NCI-H526 treated with DMSO at 0.1 percent for 48 hours (cell line): ENCODE results near the gene WNT2B.
"Not testable (repeated sequence)": the region's sequence is repeated elsewhere in the genome, so short reads cannot be mapped to it uniquely, and the experiment has no call there.

Experiments
- DNase-seq: peaks from one replicate; lab custom pipeline; 2025; lab: John Stamatoyannopoulos, UW

Gene WNT2B

GRCh38 chr1:112508278-112509004 lies at the start of gene WNT2B:
Gene WNT2B, plus strand, starts transcription at chr1:112508965. Its CDS starts 298 bp downstream, at chr1:112509263.
- peak; percentile 30 for DNase-seq

GRCh38 chr1:112460615-112461014 lies 48.1 kb upstream of the WNT2B start:
- DNase-seq = no peak

DNA sequence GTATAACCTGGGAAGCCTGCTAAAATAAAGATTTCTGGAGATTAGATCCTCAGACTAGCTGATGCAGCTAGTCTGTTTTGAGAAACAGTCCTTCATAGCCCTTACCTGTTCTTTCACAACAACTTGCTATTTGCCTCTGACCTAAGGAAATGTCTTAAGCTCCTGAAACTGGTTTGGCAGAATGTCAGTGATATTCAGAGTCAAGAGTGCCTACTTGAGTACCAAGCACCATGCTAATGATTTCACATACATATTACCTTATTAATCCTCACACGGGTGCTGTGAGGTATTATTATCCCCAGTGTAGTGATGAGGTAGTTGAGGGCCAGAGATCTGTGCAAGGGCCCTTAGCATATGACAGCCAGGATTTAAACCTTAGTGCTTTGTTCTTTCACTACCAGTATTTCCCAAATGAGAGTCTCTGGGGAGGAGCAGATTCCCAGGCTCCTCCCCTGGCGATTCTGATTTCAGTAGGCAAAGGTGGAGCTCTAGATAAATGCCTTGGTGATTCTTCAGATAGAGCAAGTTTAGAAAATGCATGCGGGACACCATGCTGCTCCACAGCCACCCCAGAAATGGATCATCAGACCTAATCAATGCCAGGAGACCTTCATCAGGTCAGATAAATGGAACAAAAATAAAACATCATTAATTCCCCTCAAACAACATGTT lies 47.4 kb upstream of the WNT2B start:
- no peak for DNase-seq

GRCh38 chr1:112462953-112463279 lies 45.8 kb upstream of the WNT2B start:
- no peak for DNase-seq

DNA sequence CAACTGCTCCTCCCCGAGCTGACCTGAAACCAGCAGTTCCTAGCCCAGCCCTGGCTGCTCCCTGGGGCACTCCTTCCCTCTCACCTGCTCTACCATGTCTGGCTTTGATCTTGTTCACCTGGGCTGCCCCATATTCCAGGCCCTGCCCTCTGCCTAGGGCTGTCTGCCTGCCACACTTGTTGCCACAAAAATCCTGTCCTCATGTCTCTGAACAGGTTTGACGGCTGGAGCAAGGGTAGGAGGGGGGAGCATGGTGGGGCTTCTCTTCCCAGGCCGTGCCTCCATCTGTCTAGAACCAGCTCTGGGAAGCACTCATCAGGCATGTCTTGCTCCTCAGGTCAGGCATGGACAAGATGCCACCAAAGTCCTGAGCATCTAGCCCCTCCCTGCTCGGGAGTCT lies 44.3 kb upstream of the WNT2B start:
- no peak for DNase-seq

DNA sequence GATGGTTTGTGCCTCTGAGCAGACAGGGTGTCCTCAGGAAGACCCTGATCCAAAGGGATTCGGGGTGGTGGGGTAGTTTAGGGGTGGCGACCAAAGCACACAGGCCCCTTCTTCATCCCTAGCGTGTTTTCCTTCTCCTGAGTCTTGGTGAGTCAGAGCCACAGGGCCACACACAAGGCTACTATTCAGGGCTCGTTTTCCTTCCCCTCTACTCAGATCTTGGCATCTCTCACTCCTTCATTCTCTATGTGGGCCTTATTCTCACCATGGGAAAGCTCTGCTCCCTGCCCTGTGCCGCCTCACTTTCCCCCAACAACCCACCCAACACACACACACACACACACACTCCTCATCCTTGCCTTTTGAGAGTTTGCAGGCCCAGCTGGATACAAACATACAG lies 43.6 kb upstream of the WNT2B start:
- no peak for DNase-seq

DNA sequence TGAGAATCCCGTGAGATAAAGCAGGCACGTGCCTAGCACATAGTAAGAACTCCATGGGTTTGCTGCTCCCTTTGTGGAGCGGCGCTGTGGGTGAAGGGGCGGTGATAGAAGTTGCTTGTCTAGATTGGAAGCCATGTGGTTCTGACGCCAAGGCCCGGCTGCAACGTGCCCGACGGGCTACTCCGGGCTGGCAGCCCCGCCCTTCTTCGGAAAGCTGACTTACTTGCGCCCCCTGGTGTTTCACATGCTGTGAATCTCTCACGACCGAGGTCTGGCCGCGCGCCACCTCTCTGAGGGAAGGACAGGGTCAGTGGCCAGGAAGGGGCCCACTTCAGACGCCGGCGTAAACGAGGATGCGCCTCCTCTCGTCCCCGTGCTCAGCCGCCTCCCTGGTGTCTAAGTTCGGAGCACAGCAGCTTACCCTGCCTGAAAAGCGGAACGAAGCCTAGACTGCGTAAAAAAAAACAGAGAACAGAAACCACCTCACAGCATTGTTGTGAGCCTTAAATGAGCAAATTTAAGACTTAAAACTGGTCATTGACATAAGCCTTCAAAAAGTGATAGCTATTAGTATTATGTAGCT lies 42.6 kb upstream of the WNT2B start:
- peak; percentile 87 for DNase-seq

DNA sequence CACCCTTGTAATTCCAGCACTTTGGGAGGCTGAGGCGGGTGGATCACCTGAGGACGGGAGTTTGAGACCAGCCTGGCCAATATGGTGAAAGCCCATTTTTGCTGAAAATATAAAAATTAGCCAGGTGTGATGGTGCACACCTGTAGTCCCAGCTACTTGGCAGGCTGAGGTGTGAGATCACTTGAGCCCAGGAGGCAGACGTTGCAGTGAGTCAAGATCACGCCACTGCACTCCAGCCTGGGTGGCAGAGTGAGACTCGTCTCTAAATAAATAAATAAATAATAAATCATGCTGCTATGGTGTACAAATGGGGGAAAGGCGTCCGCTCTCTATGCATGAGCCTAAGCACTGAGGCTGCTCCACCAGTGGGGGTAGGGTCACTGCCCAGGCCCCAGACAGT lies 38.4 kb upstream of the WNT2B start:
- DNase-seq = not testable (repeated sequence)

- DNase-seq = no peak
Measured at GRCh38 chr1:112470966-112471365, 37.8 kb upstream of the WNT2B start.

GRCh38 chr1:112472142-112472541 lies 36.6 kb upstream of the WNT2B start:
- DNase-seq = no peak

- no peak for DNase-seq
Measured at GRCh38 chr1:112477550-112477949, 31.2 kb upstream of the WNT2B start.

GRCh38 chr1:112478314-112478713 lies 30.5 kb upstream of the WNT2B start:
- no peak for DNase-seq

- not testable (repeated sequence) for DNase-seq
Measured at GRCh38 chr1:112486063-112486462, 22.7 kb upstream of the WNT2B start.

DNA sequence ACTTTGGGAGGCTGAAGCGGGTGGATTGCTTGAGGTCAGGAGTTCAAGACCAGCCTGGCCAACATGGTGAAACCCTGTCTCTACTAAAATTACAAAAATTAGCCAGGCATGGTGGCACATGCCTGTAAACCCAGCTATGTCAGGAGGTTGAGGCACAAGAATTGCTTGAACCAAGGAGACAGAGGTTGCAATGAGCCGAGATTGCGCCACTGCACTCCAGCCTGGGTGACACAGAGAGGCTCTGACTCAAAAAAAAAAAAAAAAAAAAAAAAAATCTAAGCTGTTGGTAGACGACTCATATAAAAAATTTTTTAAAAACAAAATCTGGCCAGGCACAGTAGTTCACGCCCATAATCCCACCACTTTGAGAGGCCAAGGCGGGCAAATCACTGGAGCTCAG lies 21.1 kb upstream of the WNT2B start:
- DNase-seq = not testable (repeated sequence)

GRCh38 chr1:112488141-112488540 lies 20.6 kb upstream of the WNT2B start:
- no peak for DNase-seq

DNA sequence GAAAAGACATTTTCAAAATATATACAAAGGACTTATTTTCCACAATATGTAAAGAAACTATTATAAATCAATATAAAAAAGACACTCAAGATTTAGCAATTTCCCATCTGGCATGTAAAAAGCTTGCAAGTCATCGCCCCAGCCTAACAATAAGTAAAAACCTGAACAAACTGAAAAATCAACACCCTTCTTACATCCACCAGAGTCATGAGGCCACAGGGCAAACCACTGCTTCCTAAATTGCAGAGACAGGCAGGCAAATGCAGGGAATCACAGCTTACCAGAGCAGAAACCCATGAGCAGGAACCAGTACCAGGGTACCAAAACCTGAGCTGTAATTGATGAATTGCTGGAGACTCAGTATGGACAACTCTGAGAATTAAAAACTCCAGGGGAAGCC lies 16.7 kb upstream of the WNT2B start:
- no peak for DNase-seq

DNA sequence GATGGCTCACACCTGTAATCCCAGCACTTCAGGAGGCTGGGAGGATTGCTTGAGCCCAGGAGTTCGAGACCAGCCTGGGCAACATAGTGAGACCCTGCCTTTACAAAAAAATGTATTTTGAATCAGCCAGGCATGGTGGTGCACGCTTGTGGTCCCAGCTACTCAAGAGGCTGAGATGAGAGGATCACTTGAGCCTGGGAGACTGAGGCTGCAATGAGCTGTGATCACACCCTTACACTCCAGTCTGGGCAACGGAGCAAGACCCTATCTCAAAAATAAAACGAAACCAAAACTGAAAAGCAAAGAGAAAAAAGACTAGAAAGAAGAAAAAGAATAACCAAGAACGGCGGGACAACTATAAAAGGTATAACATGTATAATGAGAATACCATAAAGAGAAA lies 15.4 kb upstream of the WNT2B start:
- DNase-seq = no peak

DNA sequence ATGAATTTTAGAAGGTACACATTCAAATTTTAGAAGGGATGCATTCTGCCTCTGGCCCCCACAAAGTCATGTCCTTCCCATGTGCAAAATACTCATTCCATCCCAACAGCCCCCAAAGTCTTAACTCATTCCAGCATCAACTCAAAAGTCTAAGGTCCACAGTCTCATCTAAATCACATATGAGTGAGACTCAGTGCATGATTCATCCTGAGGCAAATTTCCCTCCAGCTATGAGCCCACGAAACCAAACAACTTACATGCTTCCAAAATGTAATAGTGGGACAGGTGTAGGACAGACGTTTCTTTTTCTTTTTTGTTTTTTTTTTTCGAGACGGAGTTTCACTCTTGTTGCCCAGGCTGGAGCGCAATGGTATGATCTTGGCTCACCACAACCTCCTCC lies 12.5 kb upstream of the WNT2B start:
- no peak for DNase-seq

GRCh38 chr1:112501810-112502641 lies 6.7 kb upstream of the WNT2B start:
- DNase-seq = peak; percentile 37

DNA sequence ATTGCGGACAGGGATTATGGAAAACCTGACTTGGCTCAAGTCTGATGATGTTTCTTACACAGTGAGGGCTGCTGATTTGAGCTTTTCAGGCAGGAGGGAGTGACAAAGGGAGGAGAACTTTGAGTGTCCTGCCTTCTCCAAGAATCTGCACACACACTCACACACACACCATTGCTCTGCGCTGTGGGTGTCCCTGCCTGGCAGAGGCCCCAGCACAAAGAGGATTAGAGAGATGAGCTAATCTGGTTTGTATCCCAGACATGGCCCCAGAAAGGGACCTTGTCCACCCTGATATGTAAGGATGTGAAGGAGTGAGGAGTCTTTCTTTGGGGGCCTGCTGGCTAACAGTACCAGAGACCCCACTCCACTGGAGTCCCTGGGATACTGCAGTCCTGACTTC lies 5.9 kb upstream of the WNT2B start:
- DNase-seq = no peak

GRCh38 chr1:112504001-112504660 lies 4.6 kb upstream of the WNT2B start:
- no peak for DNase-seq
